Caco-2 (cell line): Measurements from ENCODE around the gene CSNK2A3. TPM values are rescaled to one million over a fixed set of nuclear protein-coding genes. Genes with fewer than 3 reads are reported as not detected.

Source experiments
- BruUV-seq: library from RNA; stranded (reverse); fragments of 400-500 nt; replicated peaks from 2 replicates; lab custom pipeline; 2021; lab: Mats Ljungman, UMichigan
- CTCF ChIA-PET: fragments of 300-600 bp; sonication (Branson Sonifier 250); formaldehyde crosslinking; loops from one replicate; lab custom pipeline; 2022; ENCODE audit warnings: antibody characterized with exemption; lab: Charles Lee
- POLR2A ChIA-PET: fragments of 300-600 bp; sonication (Branson Sonifier 250); formaldehyde crosslinking; loops from one replicate; lab custom pipeline; 2022; ENCODE audit warnings: antibody characterized with exemption; lab: Charles Lee
- DNase-seq, 2 experiments: peaks; one replicate each; pipeline versions ENCODE4 v3.0.0 to v3.0.0-alpha.2; 2020 to 2022
- H3K27me3 ChIP-seq: replicated peaks from 2 replicates; pipeline ENCODE4 v1.6.0; 2011; ENCODE audit warnings: low read length; ENCODE audit not compliant: control insufficient read depth, insufficient read depth
- H3K36me3 ChIP-seq: 2 replicates; pipeline ENCODE4 v1.5.1; 2011; ENCODE audit warnings: low read length; ENCODE audit not compliant: control insufficient read depth, insufficient read depth
- H3K4me1 ChIP-seq: fragments of 250-450 bp; sonication (Bioruptor Pico); 2 replicates; pipeline ENCODE4 v1.5.1; 2020; ENCODE audit warnings: mild to moderate bottlenecking
- H3K4me3 ChIP-seq: 2 replicates; pipeline ENCODE4 v1.5.1; 2011; ENCODE audit warnings: low read depth, mild to moderate bottlenecking, control low read depth, low read length
- H3K9me3 ChIP-seq: fragments of 250-450 bp; sonication (Bioruptor Pico); 2 replicates; pipeline ENCODE4 v1.5.1; 2020; ENCODE audit warnings: mild to moderate bottlenecking, moderate library complexity
- H3K27ac Mint-ChIP-seq: one replicate; pipeline ENCODE4 v1.8.0; 2022; ENCODE audit warnings: mixed read lengths; ENCODE audit not compliant: unreplicated experiment
- H3K27me3 Mint-ChIP-seq: one replicate; pipeline ENCODE4 v1.8.0; 2022; ENCODE audit warnings: mixed read lengths; ENCODE audit not compliant: insufficient read depth, unreplicated experiment
- H3K36me3 Mint-ChIP-seq: one replicate; pipeline ENCODE4 v1.8.0; 2022; ENCODE audit warnings: mild to moderate bottlenecking, mixed read lengths; ENCODE audit not compliant: insufficient read depth, unreplicated experiment
- H3K4me1 Mint-ChIP-seq: one replicate; pipeline ENCODE4 v1.8.0; 2022; ENCODE audit warnings: low read depth, mixed read lengths; ENCODE audit not compliant: unreplicated experiment
- H3K4me3 Mint-ChIP-seq: one replicate; pipeline ENCODE4 v1.8.0; 2022; ENCODE audit warnings: mild to moderate bottlenecking, moderate library complexity, mixed read lengths; ENCODE audit not compliant: unreplicated experiment
- H3K9me3 Mint-ChIP-seq: one replicate; pipeline ENCODE4 v1.8.0; 2022; ENCODE audit warnings: mixed read lengths; ENCODE audit not compliant: unreplicated experiment
- CTCF ChIP-seq, 2 experiments: fragments of 200-600 bp in 1 of 2; IDR thresholded peaks; 1 replicate in 1 of 2; 2 replicates in 1 of 2; pipeline versions ENCODE4 v1.5.1 to v1.8.0; 2011 to 2022; ENCODE audit warnings: antibody characterized with exemption in 1 of 2, control low read depth in 1 of 2, inconsistent platforms in 1 of 2, low read depth in 1 of 2, low read length in 1 of 2, mild to moderate bottlenecking in 1 of 2, moderate library complexity in 1 of 2; ENCODE audit not compliant: insufficient read depth in 1 of 2, severe bottlenecking in 1 of 2, unreplicated experiment in 1 of 2
- intact Hi-C: fragments of 100-400 bp; cut with micrococcal nuclease; formaldehyde crosslinking; loops from one replicate; pipeline ENCODE4 v1.10.0; 2022; ENCODE audit not compliant: unreplicated experiment
- total RNA-seq: library from RNA; stranded (reverse); gene quantifications from 2 replicates; pipeline ENCODE4 v1.2.3, GENCODE V29; 2022

Gene CSNK2A3
- total RNA-seq, 1 experiment from 2014 or later = 0.75 TPM

GRCh38 chr11:11373934-11374333, 20.9 kb upstream of the CSNK2A3 start:
- Mint-ChIP-seq H3K36me3 (no peaks in the 10 kb centered on the region), H3K27ac (no peak overlapping the region), H3K4me1 (no peaks in the 10 kb centered on the region), H3K4me3 (no peak overlapping the region), H3K9me3 (peaks cover 8% of the 10 kb centered on the region), H3K27me3 (peaks cover 21% of the 10 kb centered on the region)
- no peak for DNase-seq
- no peaks in the 10 kb centered on the region for H3K4me1 ChIP-seq
- ChIA-PET POLR2A (no interaction called here), CTCF (no interaction called here)
- BruUV-seq = no TSS peak
- no peak for TF ChIP-seq CTCF (IDR thresholded peaks at IDR 0.05; ENCODE audit: insufficient read depth in 1 of 2, low read depth in 1 of 2, low read length in 1 of 2, severe bottlenecking in 1 of 2, unreplicated experiment in 1 of 2)
- no peak overlapping the region for H3K4me3 ChIP-seq
- H3K27me3 ChIP-seq = peaks cover 1% of the 10 kb centered on the region; the same call in 1 of the 2 replicates
- H3K9me3 ChIP-seq = no peaks in the 10 kb centered on the region
- H3K36me3 ChIP-seq = no peaks in the 10 kb centered on the region
- intact Hi-C loops = no loop called here

GRCh38 chr11:11372461-11372860, 19.4 kb upstream of the CSNK2A3 start:
- Histone ChIP-seq H3K4me1 (no peaks in the 10 kb centered on the region), H3K9me3 (0 out of 2 replicates have a peak, but pooled peaks cover 7% of the 10 kb centered on the region), H3K27me3 (peaks cover 1% of the 10 kb centered on the region; the same call in 1 of the 2 replicates), H3K36me3 (no peaks in the 10 kb centered on the region), H3K4me3 (no peak overlapping the region)
- no peak overlapping the region for H3K4me3 Mint-ChIP-seq
- no peaks in the 10 kb centered on the region for H3K4me1 Mint-ChIP-seq
- H3K27ac Mint-ChIP-seq = no peak overlapping the region
- BruUV-seq = no TSS peak
- POLR2A ChIA-PET = no interaction called here
- CTCF ChIA-PET = no interaction called here
- intact Hi-C loops = no loop called here
- peaks cover 23% of the 10 kb centered on the region for H3K27me3 Mint-ChIP-seq
- TF ChIP-seq CTCF (IDR thresholded peaks at IDR 0.05; ENCODE audit: insufficient read depth in 1 of 2, low read depth in 1 of 2, low read length in 1 of 2, severe bottlenecking in 1 of 2, unreplicated experiment in 1 of 2) = no peak
- H3K36me3 Mint-ChIP-seq = no peaks in the 10 kb centered on the region
- H3K9me3 Mint-ChIP-seq = peaks cover 21% of the 10 kb centered on the region
- DNase-seq = no peak

GRCh38 chr11:11370962-11371303, 17.9 kb upstream of the CSNK2A3 start:
- BruUV-seq = no TSS peak
- intact Hi-C loops = no loop called here
- no peak overlapping the region for H3K4me3 Mint-ChIP-seq

More at GRCh38 chr11:11370962-11371303, 17.9 kb upstream of the CSNK2A3 start:
- Histone ChIP-seq H3K4me3 (no peak overlapping the region), H3K36me3 (no peaks in the 10 kb centered on the region), H3K9me3 (0 out of 2 replicates have a peak, but pooled peaks cover 7% of the 10 kb centered on the region), H3K27me3 (0 out of 2 replicates have a peak, but pooled peaks cover 1% of the 10 kb centered on the region), H3K4me1 (no peaks in the 10 kb centered on the region)
- peaks cover 21% of the 10 kb centered on the region for H3K9me3 Mint-ChIP-seq
- peaks cover 23% of the 10 kb centered on the region for H3K27me3 Mint-ChIP-seq
- ChIA-PET CTCF (interaction anchor here (0.7 kb wide), 1 partner anchor 31 kb away, joined by 3 read pairs; no protein-coding TSS in a partner anchor), POLR2A (no interaction called here)
- TF ChIP-seq CTCF (IDR thresholded peaks at IDR 0.05; ENCODE audit: insufficient read depth in 1 of 2, low read depth in 1 of 2, low read length in 1 of 2, severe bottlenecking in 1 of 2, unreplicated experiment in 1 of 2) = no peak
- H3K4me1 Mint-ChIP-seq = no peaks in the 10 kb centered on the region
- H3K36me3 Mint-ChIP-seq = no peaks in the 10 kb centered on the region
- H3K27ac Mint-ChIP-seq = no peak overlapping the region
- no peak for DNase-seq
